ENCODE results near the gene MRGPRX2.

Gene MRGPRX2

DNA sequence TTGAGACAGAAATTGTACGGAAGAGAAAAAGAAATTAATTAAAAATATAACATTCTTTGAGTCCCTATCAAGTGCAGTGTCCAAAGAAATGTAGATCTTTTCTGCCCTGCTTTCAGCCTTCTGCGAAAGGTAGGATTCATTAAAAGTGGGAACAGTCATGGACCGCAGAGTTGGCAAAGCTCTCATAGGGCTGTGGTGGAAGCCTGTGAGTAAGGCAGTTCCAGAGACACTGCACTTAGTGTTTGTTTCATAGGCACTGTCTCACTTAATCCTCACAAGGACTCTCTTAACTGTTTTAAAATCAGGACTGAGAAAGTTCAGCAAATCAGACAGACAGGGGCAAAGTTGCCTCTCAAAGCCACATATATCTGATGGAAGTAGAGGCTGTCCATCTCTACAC is 5.5 kb downstream of the MRGPRX2 start:
- no peak overlapping the region for H4K8ac ChIP-seq (ENCODE audit: low read depth, low read length)
- no peak overlapping the region for H3K4me2 ChIP-seq (ENCODE audit: low read length)
- H3K4me1 ChIP-seq (ENCODE audit: control insufficient read depth, low read depth, low read length) = no peaks in the 10 kb centered on the region
- H2BK15ac ChIP-seq (replicated peaks; ENCODE audit: low read depth) = no peak overlapping the region
- H3K27me3 ChIP-seq (ENCODE audit: insufficient read depth, low read length, poor library complexity) = no peaks in the 10 kb centered on the region
- WGBS (ENCODE audit: extremely low coverage, insufficient coverage, low lambda C conversion rate) = no CpG with 5 or more reads among the region's 3 CpGs
- H3K79me2 ChIP-seq (ENCODE audit: control insufficient read depth, insufficient read depth, low read length) = no peaks in the 10 kb centered on the region
- no peak overlapping the region for H4K5ac ChIP-seq (ENCODE audit: low read length)
- no peak overlapping the region for H3K4me3 ChIP-seq (ENCODE audit: low read length)
- no peak overlapping the region for H2BK5ac ChIP-seq (ENCODE audit: low read length)
- no peak overlapping the region for H2BK120ac ChIP-seq (ENCODE audit: low read depth, low read length)
- no peaks in the 10 kb centered on the region for H3K79me1 ChIP-seq (ENCODE audit: low read length)
- no peak overlapping the region for H3K4ac ChIP-seq (ENCODE audit: low read depth, low read length)
- no peak overlapping the region for H3K27ac ChIP-seq (ENCODE audit: low read depth, low read length)
- H3K23ac ChIP-seq (ENCODE audit: low read length) = no peak overlapping the region
- H2AK5ac ChIP-seq (ENCODE audit: low read length) = no peak overlapping the region
- no peak overlapping the region for H3K9ac ChIP-seq (ENCODE audit: low read length)
- H3K36me3 ChIP-seq (ENCODE audit: control insufficient read depth, insufficient read depth, low read length) = no peaks in the 10 kb centered on the region
- H3K56ac ChIP-seq (ENCODE audit: low read length) = no peak overlapping the region
- DNase-seq = no peak
- H3K18ac ChIP-seq (ENCODE audit: low read length) = no peak overlapping the region

DNA sequence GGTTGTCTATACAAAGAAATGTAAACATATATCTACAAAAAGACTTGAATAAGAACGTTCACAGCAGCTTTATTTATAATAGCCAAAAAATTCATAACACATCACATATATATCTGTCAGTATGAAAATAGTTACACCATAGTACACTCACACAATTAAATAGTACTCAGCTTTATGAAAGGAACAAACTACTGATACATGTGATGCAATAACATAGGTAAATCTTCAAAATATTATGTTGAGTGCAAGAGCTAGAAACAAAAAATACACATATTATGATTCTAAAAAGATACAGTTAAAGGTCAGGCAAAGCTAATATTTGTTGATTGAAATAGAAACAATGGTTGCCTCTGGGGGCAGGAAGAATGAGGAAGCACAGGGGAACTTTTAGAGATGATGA is 6.6 kb downstream of the MRGPRX2 start:
- Histone ChIP-seq H3K4ac (ENCODE audit: low read depth, low read length) (no peak overlapping the region), H2BK15ac (replicated peaks; ENCODE audit: low read depth) (no peak overlapping the region), H3K9ac (ENCODE audit: low read length) (no peak overlapping the region), H3K27me3 (ENCODE audit: insufficient read depth, low read length, poor library complexity) (no peaks in the 10 kb centered on the region), H4K8ac (ENCODE audit: low read depth, low read length) (no peak overlapping the region), H4K5ac (ENCODE audit: low read length) (no peak overlapping the region), H3K27ac (ENCODE audit: low read depth, low read length) (no peak overlapping the region), H3K79me1 (ENCODE audit: low read length) (no peaks in the 10 kb centered on the region), H3K18ac (ENCODE audit: low read length) (no peak overlapping the region), H2AK5ac (ENCODE audit: low read length) (no peak overlapping the region), H3K56ac (ENCODE audit: low read length) (no peak overlapping the region), H2BK5ac (ENCODE audit: low read length) (no peak overlapping the region), H3K23ac (ENCODE audit: low read length) (no peak overlapping the region), H3K79me2 (ENCODE audit: control insufficient read depth, insufficient read depth, low read length) (no peaks in the 10 kb centered on the region), H3K4me1 (ENCODE audit: control insufficient read depth, low read depth, low read length) (no peaks in the 10 kb centered on the region), H2BK120ac (ENCODE audit: low read depth, low read length) (no peak overlapping the region), H3K4me3 (ENCODE audit: low read length) (no peak overlapping the region), H3K4me2 (ENCODE audit: low read length) (no peak overlapping the region), H3K36me3 (ENCODE audit: control insufficient read depth, insufficient read depth, low read length) (no peaks in the 10 kb centered on the region)
- WGBS (ENCODE audit: extremely low coverage, insufficient coverage, low lambda C conversion rate) = no CpG with 5 or more reads among the region's 1 CpG
- DNase-seq = no peak

DNA sequence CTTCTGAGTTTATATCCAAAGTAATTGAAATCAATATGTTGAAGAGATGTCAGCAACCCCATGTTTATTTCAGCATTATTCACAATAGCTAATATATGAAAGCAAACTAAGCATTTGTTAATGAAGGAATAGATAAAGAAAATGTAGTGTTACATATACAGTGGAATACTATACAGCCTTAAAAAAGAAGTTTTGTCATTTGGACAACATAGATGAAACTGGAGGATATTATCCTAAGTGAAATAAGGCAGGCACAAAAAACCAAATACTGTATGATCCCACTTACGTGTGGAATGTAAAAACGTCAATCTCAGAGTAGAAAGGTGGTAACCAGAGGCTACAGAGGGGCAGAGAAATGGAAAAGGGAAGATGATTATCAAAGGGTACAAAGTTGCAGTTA is 10.2 kb downstream of the MRGPRX2 start:
- Histone ChIP-seq H2BK15ac (replicated peaks; ENCODE audit: low read depth) (no peak overlapping the region), H2BK5ac (ENCODE audit: low read length) (no peak overlapping the region), H4K5ac (ENCODE audit: low read length) (no peak overlapping the region), H3K27me3 (ENCODE audit: insufficient read depth, low read length, poor library complexity) (no peaks in the 10 kb centered on the region), H2BK120ac (ENCODE audit: low read depth, low read length) (no peak overlapping the region), H3K36me3 (ENCODE audit: control insufficient read depth, insufficient read depth, low read length) (no peaks in the 10 kb centered on the region), H3K18ac (ENCODE audit: low read length) (no peak overlapping the region), H3K79me2 (ENCODE audit: control insufficient read depth, insufficient read depth, low read length) (no peaks in the 10 kb centered on the region), H2AK5ac (ENCODE audit: low read length) (no peak overlapping the region), H3K4ac (ENCODE audit: low read depth, low read length) (no peak overlapping the region), H3K9ac (ENCODE audit: low read length) (no peak overlapping the region), H3K4me1 (ENCODE audit: control insufficient read depth, low read depth, low read length) (no peaks in the 10 kb centered on the region), H3K4me3 (ENCODE audit: low read length) (no peak overlapping the region), H4K8ac (ENCODE audit: low read depth, low read length) (no peak overlapping the region), H3K27ac (ENCODE audit: low read depth, low read length) (no peak overlapping the region), H3K79me1 (ENCODE audit: low read length) (no peaks in the 10 kb centered on the region), H3K23ac (ENCODE audit: low read length) (no peak overlapping the region), H3K4me2 (ENCODE audit: low read length) (no peak overlapping the region), H3K56ac (ENCODE audit: low read length) (no peak overlapping the region)
- no CpG with 5 or more reads among the region's 2 CpGs for WGBS (ENCODE audit: extremely low coverage, insufficient coverage, low lambda C conversion rate)
- DNase-seq = no peak

DNA sequence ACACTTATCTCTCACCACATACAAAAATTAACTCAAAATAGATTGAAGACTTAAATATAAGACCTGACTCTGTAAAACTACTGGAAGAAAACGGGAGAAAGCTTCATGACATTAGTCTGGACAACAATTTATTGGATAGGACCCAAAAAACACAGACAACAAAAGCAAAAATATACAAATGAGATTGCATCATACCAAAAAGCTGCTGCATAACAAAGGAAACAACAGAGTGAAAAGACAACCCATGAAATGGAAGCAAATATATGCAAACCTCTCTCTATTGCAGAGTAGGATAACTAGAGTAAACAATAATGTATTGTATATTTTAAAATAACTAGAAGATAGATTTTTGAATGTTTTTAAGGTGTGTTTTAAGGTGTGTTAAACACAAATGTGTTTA is 11.2 kb downstream of the MRGPRX2 start:
- H3K79me2 ChIP-seq (ENCODE audit: control insufficient read depth, insufficient read depth, low read length) = no peaks in the 10 kb centered on the region
- H3K27me3 ChIP-seq (ENCODE audit: insufficient read depth, low read length, poor library complexity) = no peaks in the 10 kb centered on the region
- H4K8ac ChIP-seq (ENCODE audit: low read depth, low read length) = no peak overlapping the region
- no peaks in the 10 kb centered on the region for H3K79me1 ChIP-seq (ENCODE audit: low read length)
- no peak overlapping the region for H2BK120ac ChIP-seq (ENCODE audit: low read depth, low read length)
- no peak overlapping the region for H3K56ac ChIP-seq (ENCODE audit: low read length)
- H3K4ac ChIP-seq (ENCODE audit: low read depth, low read length) = no peak overlapping the region
- no peak overlapping the region for H3K4me3 ChIP-seq (ENCODE audit: low read length)
- no peak overlapping the region for H3K9ac ChIP-seq (ENCODE audit: low read length)
- H3K4me1 ChIP-seq (ENCODE audit: control insufficient read depth, low read depth, low read length) = no peaks in the 10 kb centered on the region
- no peaks in the 10 kb centered on the region for H3K36me3 ChIP-seq (ENCODE audit: control insufficient read depth, insufficient read depth, low read length)
- no CpG with 5 or more reads among the region's 1 CpG for WGBS (ENCODE audit: extremely low coverage, insufficient coverage, low lambda C conversion rate)
- H3K18ac ChIP-seq (ENCODE audit: low read length) = no peak overlapping the region
- no peak overlapping the region for H3K4me2 ChIP-seq (ENCODE audit: low read length)
- H3K27ac ChIP-seq (ENCODE audit: low read depth, low read length) = no peak overlapping the region
- H2BK15ac ChIP-seq (replicated peaks; ENCODE audit: low read depth) = no peak overlapping the region
- H3K23ac ChIP-seq (ENCODE audit: low read length) = no peak overlapping the region
- H4K5ac ChIP-seq (ENCODE audit: low read length) = no peak overlapping the region
- no peak for DNase-seq
- no peak overlapping the region for H2BK5ac ChIP-seq (ENCODE audit: low read length)
- no peak overlapping the region for H2AK5ac ChIP-seq (ENCODE audit: low read length)

DNA sequence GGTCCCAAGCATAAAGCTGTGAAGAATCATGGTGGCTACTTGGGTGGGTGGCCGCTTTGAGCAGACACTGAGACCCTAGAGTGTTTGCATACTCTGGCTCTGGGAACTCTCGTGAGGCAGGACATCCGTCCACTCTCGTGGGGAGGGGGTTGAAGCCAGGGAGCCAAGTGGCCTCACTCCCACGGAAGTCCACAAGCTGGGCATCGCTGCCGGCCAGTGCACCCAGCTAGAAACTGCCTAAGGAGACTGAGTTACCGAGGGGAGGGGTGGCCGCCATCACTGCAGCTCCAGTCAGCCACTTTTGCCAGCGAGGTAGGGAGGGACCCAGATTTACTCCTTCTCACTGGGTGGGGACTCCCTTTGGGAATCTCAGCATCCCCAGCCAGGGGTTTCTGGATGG is 20.5 kb downstream of the MRGPRX2 start:
- no peaks in the 10 kb centered on the region for H3K27me3 ChIP-seq (ENCODE audit: insufficient read depth, low read length, poor library complexity)
- H3K36me3 ChIP-seq (ENCODE audit: control insufficient read depth, insufficient read depth, low read length) = no peaks in the 10 kb centered on the region
- H2AK5ac ChIP-seq (ENCODE audit: low read length) = no peak overlapping the region
- H3K23ac ChIP-seq (ENCODE audit: low read length) = no peak overlapping the region
- H3K79me2 ChIP-seq (ENCODE audit: control insufficient read depth, insufficient read depth, low read length) = no peaks in the 10 kb centered on the region
- H3K56ac ChIP-seq (ENCODE audit: low read length) = no peak overlapping the region
- H3K9ac ChIP-seq (ENCODE audit: low read length) = no peak overlapping the region
- WGBS (ENCODE audit: extremely low coverage, insufficient coverage, low lambda C conversion rate) = no CpG with 5 or more reads among the region's 10 CpGs
- H3K27ac ChIP-seq (ENCODE audit: low read depth, low read length) = no peak overlapping the region
- no peaks in the 10 kb centered on the region for H3K4me1 ChIP-seq (ENCODE audit: control insufficient read depth, low read depth, low read length)
- H2BK5ac ChIP-seq (ENCODE audit: low read length) = no peak overlapping the region
- H3K18ac ChIP-seq (ENCODE audit: low read length) = no peak overlapping the region
- H2BK120ac ChIP-seq (ENCODE audit: low read depth, low read length) = no peak overlapping the region
- H3K4ac ChIP-seq (ENCODE audit: low read depth, low read length) = no peak overlapping the region
- H3K79me1 ChIP-seq (ENCODE audit: low read length) = no peaks in the 10 kb centered on the region
- H4K8ac ChIP-seq (ENCODE audit: low read depth, low read length) = no peak overlapping the region
- H4K5ac ChIP-seq (ENCODE audit: low read length) = no peak overlapping the region
- no peak overlapping the region for H2BK15ac ChIP-seq (replicated peaks; ENCODE audit: low read depth)
- H3K4me2 ChIP-seq (ENCODE audit: low read length) = no peak overlapping the region
- H3K4me3 ChIP-seq (ENCODE audit: low read length) = no peak overlapping the region
- DNase-seq = no peak

DNA sequence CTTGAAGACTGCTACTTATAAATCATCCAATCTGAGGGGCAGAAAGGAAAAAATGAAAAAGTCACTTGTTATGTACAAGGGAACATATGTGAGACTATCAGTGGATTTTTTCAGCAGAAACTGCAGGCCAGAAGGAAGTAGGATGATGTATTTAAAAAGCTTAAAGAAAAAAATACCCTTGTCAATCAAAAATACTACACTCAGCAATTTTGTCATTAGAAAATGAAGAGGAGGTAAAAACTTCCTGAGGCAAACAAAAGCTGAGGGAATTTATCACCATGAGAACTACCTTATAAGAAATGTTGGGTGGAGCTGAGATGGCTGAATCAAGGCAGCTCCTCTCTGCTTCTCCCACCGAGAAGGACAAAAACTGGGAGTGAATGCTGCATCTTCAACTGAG is 21.1 kb downstream of the MRGPRX2 start:
- no peak overlapping the region for H2BK15ac ChIP-seq (replicated peaks; ENCODE audit: low read depth)
- H3K4me1 ChIP-seq (ENCODE audit: control insufficient read depth, low read depth, low read length) = no peaks in the 10 kb centered on the region
- no peak overlapping the region for H3K56ac ChIP-seq (ENCODE audit: low read length)
- H2AK5ac ChIP-seq (ENCODE audit: low read length) = no peak overlapping the region
- H2BK5ac ChIP-seq (ENCODE audit: low read length) = no peak overlapping the region
- H3K36me3 ChIP-seq (ENCODE audit: control insufficient read depth, insufficient read depth, low read length) = no peaks in the 10 kb centered on the region
- H3K27me3 ChIP-seq (ENCODE audit: insufficient read depth, low read length, poor library complexity) = no peaks in the 10 kb centered on the region
- no peak overlapping the region for H3K18ac ChIP-seq (ENCODE audit: low read length)
- WGBS (ENCODE audit: extremely low coverage, insufficient coverage, low lambda C conversion rate) = no CpG with 5 or more reads among the region's 1 CpG
- no peak overlapping the region for H3K4ac ChIP-seq (ENCODE audit: low read depth, low read length)
- H3K4me2 ChIP-seq (ENCODE audit: low read length) = no peak overlapping the region
- H3K23ac ChIP-seq (ENCODE audit: low read length) = no peak overlapping the region
- no peaks in the 10 kb centered on the region for H3K79me1 ChIP-seq (ENCODE audit: low read length)
- no peak for DNase-seq
- no peak overlapping the region for H4K8ac ChIP-seq (ENCODE audit: low read depth, low read length)
- H3K79me2 ChIP-seq (ENCODE audit: control insufficient read depth, insufficient read depth, low read length) = no peaks in the 10 kb centered on the region
- H4K5ac ChIP-seq (ENCODE audit: low read length) = no peak overlapping the region
- no peak overlapping the region for H3K4me3 ChIP-seq (ENCODE audit: low read length)
- H2BK120ac ChIP-seq (ENCODE audit: low read depth, low read length) = no peak overlapping the region
- no peak overlapping the region for H3K9ac ChIP-seq (ENCODE audit: low read length)
- H3K27ac ChIP-seq (ENCODE audit: low read depth, low read length) = no peak overlapping the region

All from mesendoderm (in vitro differentiated cells).